ENCODE measurements around the gene PPP1R9A. TPM values are rescaled to one million over a fixed set of nuclear protein-coding genes. Genes with fewer than 3 reads are reported as not detected.

Gene PPP1R9A
- total and polyA plus RNA-seq, 10 of the 15 experiments (the other 5 are each of a cell fraction or from before 2014, with no cell fraction given): 0.04 to 0.12 TPM; not detected in 8

DNA sequence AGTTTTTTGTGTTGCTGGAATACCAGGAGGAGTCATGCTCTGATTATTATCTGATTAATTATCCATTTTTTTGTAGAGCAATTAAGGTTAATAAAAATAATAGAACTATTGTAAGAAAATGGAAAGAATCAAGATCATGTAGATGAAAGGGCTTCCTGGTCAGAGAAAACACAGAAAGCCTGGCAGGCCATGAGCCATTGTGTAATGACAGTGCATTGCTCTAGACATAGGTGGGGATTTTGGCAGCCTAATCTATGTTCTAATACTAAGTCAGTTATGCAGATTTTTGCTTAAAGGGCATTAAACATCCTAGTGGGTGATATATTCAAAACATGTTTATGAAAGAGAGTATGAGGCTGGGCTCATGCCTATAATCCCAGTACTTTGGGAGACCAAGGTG is 198.2 kb downstream of the PPP1R9A start:
- FAIRE-seq: no peak
- TF ChIP-seq IKZF2 (IDR thresholded peaks at IDR 0.05) (no peak), SMARCA5 (IDR thresholded peaks at IDR 0.05) (no peak), CHD2 (IDR thresholded peaks at IDR 0.05; ENCODE audit: borderline replicate concordance, low read depth, low read length) (no peak), BMI1 (IDR thresholded peaks at IDR 0.05; ENCODE audit: borderline replicate concordance) (no peak), GABPA (IDR thresholded peaks at IDR 0.05; ENCODE audit: low read depth) (no peak), IKZF1 (conservative IDR thresholded peaks at IDR 0.05) (no peak), CHD1 (IDR thresholded peaks at IDR 0.05; ENCODE audit: low read depth, low read length) (no peak), EED (IDR thresholded peaks at IDR 0.05; ENCODE audit: low read depth) (no peak), FOXM1 (IDR thresholded peaks at IDR 0.05; ENCODE audit: low read depth, low read length) (no peak), RUNX3 (IDR thresholded peaks at IDR 0.05; ENCODE audit: low read length) (no peak), SKIL (IDR thresholded peaks at IDR 0.05; ENCODE audit: low read depth, poor library complexity, severe bottlenecking) (no peak)
- TF ChIP-seq, protein P1, sequence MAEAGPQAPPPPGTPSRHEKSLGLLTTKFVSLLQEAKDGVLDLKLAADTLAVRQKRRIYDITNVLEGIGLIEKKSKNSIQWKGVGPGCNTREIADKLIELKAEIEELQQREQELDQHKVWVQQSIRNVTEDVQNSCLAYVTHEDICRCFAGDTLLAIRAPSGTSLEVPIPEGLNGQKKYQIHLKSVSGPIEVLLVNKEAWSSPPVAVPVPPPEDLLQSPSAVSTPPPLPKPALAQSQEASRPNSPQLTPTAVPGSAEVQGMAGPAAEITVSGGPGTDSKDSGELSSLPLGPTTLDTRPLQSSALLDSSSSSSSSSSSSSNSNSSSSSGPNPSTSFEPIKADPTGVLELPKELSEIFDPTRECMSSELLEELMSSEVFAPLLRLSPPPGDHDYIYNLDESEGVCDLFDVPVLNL (IDR thresholded peaks at IDR 0.05; ENCODE audit: low read depth, low read length): no peak
- TF ChIP-seq, protein P2, sequence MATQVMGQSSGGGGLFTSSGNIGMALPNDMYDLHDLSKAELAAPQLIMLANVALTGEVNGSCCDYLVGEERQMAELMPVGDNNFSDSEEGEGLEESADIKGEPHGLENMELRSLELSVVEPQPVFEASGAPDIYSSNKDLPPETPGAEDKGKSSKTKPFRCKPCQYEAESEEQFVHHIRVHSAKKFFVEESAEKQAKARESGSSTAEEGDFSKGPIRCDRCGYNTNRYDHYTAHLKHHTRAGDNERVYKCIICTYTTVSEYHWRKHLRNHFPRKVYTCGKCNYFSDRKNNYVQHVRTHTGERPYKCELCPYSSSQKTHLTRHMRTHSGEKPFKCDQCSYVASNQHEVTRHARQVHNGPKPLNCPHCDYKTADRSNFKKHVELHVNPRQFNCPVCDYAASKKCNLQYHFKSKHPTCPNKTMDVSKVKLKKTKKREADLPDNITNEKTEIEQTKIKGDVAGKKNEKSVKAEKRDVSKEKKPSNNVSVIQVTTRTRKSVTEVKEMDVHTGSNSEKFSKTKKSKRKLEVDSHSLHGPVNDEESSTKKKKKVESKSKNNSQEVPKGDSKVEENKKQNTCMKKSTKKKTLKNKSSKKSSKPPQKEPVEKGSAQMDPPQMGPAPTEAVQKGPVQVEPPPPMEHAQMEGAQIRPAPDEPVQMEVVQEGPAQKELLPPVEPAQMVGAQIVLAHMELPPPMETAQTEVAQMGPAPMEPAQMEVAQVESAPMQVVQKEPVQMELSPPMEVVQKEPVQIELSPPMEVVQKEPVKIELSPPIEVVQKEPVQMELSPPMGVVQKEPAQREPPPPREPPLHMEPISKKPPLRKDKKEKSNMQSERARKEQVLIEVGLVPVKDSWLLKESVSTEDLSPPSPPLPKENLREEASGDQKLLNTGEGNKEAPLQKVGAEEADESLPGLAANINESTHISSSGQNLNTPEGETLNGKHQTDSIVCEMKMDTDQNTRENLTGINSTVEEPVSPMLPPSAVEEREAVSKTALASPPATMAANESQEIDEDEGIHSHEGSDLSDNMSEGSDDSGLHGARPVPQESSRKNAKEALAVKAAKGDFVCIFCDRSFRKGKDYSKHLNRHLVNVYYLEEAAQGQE (IDR thresholded peaks at IDR 0.05; ENCODE audit: low read depth, low read length): no peak
- BruUV-seq (replicated peaks): no TSS peak
- intact Hi-C loops (cut with micrococcal nuclease; ENCODE audit: unreplicated experiment): no loop called here
- no peak for ATAC-seq
- DNase-seq (ENCODE audit: low read depth, low spot score): no peak
- Histone ChIP-seq H4K20me1 (ENCODE audit: control insufficient read depth, insufficient read depth) (no peaks in the 10 kb centered on the region), H3K4me1 (ENCODE audit: control insufficient read depth, insufficient read depth, low read length) (no peaks in the 10 kb centered on the region), H3K9ac (ENCODE audit: control insufficient read depth, insufficient read depth, low read length) (no peak overlapping the region), H3K79me2 (ENCODE audit: control insufficient read depth, insufficient read depth, low read length) (no peaks in the 10 kb centered on the region), H3K36me3 (ENCODE audit: control insufficient read depth in 2 of 2, insufficient read depth in 2 of 2, low read length in 1 of 2) (no peaks in the 10 kb centered on the region), H3K4me3 (no peak overlapping the region), H3K27ac (ENCODE audit: control insufficient read depth, insufficient read depth) (no peak overlapping the region), H3K27me3 (replicated peaks in 1 of 2; ENCODE audit: control insufficient read depth in 2 of 2, insufficient read depth in 2 of 2, low read length in 1 of 2) (no peaks in the 10 kb centered on the region), H3K4me2 (ENCODE audit: control insufficient read depth, insufficient read depth) (no peak overlapping the region), H2AFZ (ENCODE audit: control insufficient read depth, low read depth, low read length) (no peak overlapping the region), H3K9me3 (replicated peaks; ENCODE audit: control insufficient read depth, insufficient read depth, low read length) (no peaks in the 10 kb centered on the region)
- ChIA-PET SMC1A (ENCODE audit: uncharacterized antibody, unreplicated experiment) (no interaction called here), RAD21 (ENCODE audit: unreplicated experiment) (no interaction called here), POLR2A (no interaction called here), CTCF (interaction anchor here (1.0 kb wide), 1 partner anchor 18 kb away, joined by 4 read pairs; no protein-coding TSS in a partner anchor)
- in situ Hi-C loops (cut with MboI): no loop called here

Data from GM12878 (cell line).